GM18526 (cell line): Measurements from ENCODE around the gene KCNK16.

ENCODE experiments used
- POLR2A ChIP-seq: IDR thresholded peaks from 3 replicates; pipeline ENCODE4 v1.6.1; 2011; ENCODE audit not compliant: insufficient read length; ENCODE audit errors: extremely low read depth

The KCNK16 gene

GRCh38 chr6:39322306-39322850, at the start of gene KCNK16:
TSS of gene KCNK16 (minus strand) at chr6:39322702. CDS start at chr6:39322540, 162 bp downstream.
- no peak for TF ChIP-seq POLR2A

- no peak for TF ChIP-seq POLR2A
Measured at GRCh38 chr6:39370390-39370789, 47.9 kb upstream of the KCNK16 start.

GRCh38 chr6:39369987-39370386, 47.5 kb upstream of the KCNK16 start:
- no peak for TF ChIP-seq POLR2A

GRCh38 chr6:39367700-39368099, 45.2 kb upstream of the KCNK16 start:
- TF ChIP-seq POLR2A, result no peak

- TF ChIP-seq POLR2A, result no peak
Measured at GRCh38 chr6:39366931-39367618, 44.6 kb upstream of the KCNK16 start.

GRCh38 chr6:39365281-39366074, 43.0 kb upstream of the KCNK16 start:
- no peak for TF ChIP-seq POLR2A

- no peak for TF ChIP-seq POLR2A
Measured at GRCh38 chr6:39363280-39363679, 40.8 kb upstream of the KCNK16 start.

GRCh38 chr6:39362487-39362865, 40.0 kb upstream of the KCNK16 start:
- no peak for TF ChIP-seq POLR2A

GRCh38 chr6:39361657-39362486, 39.4 kb upstream of the KCNK16 start:
- no peak for TF ChIP-seq POLR2A

- TF ChIP-seq POLR2A, result no peak
Measured at GRCh38 chr6:39360378-39360777, 37.9 kb upstream of the KCNK16 start.

GRCh38 chr6:39357998-39358686, 35.6 kb upstream of the KCNK16 start:
- no peak for TF ChIP-seq POLR2A

GRCh38 chr6:39353698-39354315, 31.3 kb upstream of the KCNK16 start:
- TF ChIP-seq POLR2A, result no peak

- no peak for TF ChIP-seq POLR2A
Measured at GRCh38 chr6:39350723-39351505, 28.4 kb upstream of the KCNK16 start.

- no peak for TF ChIP-seq POLR2A
Measured at GRCh38 chr6:39348740-39349139, 26.2 kb upstream of the KCNK16 start.
